GM12865 (cell line): ENCODE results near the gene ARMC10.
"Not testable (repeated sequence)": the region's sequence is repeated elsewhere in the genome, so short reads cannot be mapped to it uniquely, and the experiment has no call there.

Experiments
- DNase-seq: peaks from one replicate; pipeline ENCODE4 v3.0.0; 2010; ENCODE audit warnings: low read depth
- H3K4me3 ChIP-seq: 2 replicates; pipeline ENCODE4 v1.5.1; 2011; ENCODE audit warnings: mild to moderate bottlenecking, low read depth, low read length, control low read depth
- TF ChIP-seq, protein P1 (sequence below): IDR thresholded peaks from 2 replicates; pipeline ENCODE4 v1.5.1; 2011; ENCODE audit warnings: low read length, control low read depth, low read depth, inconsistent platforms; ENCODE audit not compliant: insufficient read depth; ENCODE audit errors: missing control alignments

ARMC10 gene

GRCh38 chr7:103074519-103075336 lies at the start of gene ARMC10, which contains the start of gene FBXL13:
Gene ARMC10, plus strand, starts transcription at chr7:103075140. Its CDS starts 133 bp downstream, at chr7:103075273.
Gene FBXL13, minus strand, starts transcription at chr7:103074796.
- H3K4me3 ChIP-seq, result peak within 1 kb of the TSS; percentile 73
- TF ChIP-seq, protein P1, sequence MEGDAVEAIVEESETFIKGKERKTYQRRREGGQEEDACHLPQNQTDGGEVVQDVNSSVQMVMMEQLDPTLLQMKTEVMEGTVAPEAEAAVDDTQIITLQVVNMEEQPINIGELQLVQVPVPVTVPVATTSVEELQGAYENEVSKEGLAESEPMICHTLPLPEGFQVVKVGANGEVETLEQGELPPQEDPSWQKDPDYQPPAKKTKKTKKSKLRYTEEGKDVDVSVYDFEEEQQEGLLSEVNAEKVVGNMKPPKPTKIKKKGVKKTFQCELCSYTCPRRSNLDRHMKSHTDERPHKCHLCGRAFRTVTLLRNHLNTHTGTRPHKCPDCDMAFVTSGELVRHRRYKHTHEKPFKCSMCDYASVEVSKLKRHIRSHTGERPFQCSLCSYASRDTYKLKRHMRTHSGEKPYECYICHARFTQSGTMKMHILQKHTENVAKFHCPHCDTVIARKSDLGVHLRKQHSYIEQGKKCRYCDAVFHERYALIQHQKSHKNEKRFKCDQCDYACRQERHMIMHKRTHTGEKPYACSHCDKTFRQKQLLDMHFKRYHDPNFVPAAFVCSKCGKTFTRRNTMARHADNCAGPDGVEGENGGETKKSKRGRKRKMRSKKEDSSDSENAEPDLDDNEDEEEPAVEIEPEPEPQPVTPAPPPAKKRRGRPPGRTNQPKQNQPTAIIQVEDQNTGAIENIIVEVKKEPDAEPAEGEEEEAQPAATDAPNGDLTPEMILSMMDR, result no peak
- DNase-seq, result peak; percentile 93

DNA sequence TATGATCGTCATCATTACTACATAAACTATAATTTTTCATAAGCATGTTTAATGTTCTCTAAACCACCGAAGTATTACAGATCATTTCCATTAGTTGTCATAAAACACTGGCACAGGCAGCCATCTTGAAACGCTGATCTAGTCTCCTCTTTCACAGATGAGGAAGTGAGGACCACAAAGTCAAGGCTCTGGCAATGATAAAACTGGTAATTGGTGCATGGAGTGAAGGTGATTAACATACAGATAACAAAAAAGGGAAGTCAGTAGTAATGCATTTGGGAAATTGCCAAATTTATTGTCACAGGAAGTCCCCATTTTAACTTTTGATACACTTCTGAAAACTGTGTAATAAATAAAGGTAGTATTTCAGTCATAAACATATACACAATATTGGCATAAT lies 49.6 kb upstream of the ARMC10 start:
- DNase-seq, result no peak
- TF ChIP-seq, protein P1, result no peak

DNA sequence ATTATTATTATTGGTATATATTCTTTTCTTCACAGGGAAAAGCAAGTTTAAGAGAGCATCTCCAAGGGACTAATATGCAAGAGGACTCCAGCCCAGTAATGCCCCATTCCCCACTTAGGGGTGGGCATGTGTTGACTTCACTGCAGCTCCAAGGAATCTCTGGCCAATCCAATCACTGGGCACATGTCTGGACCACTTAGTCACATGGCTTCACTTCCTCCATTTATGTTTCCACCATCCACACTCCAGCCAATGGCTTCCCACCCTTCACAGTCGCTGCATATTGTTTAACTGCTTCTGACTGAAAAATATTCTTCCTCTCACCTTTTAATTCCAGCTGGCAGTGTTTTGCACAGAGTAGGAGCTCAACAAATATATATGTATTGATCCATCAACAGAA lies 43.9 kb upstream of the ARMC10 start:
- DNase-seq, result no peak
- H3K4me3 ChIP-seq, result no peak overlapping the region
- TF ChIP-seq, protein P1, result no peak

More for the DNA sequence above, 49.6 kb upstream of the ARMC10 start:
- H3K4me3 ChIP-seq, result no peak overlapping the region

DNA sequence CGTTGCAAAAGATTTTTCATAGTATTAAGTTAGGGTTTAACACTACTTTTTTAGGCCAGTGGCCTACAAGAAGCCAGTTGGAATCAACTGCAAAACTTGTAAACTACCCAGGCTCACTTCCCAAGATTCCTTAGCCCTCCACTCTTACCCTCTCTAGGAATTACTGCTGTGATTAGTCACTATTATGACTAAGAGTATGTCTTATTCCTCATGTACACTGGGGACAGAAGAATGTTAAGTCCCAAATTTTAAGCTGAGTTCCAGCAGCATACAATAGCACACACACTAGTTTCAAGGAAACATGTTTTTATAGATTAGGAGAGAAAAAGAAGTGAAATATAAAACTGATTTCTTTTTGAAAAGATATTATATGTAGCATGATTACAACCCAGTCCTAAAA lies 43.2 kb upstream of the ARMC10 start:
- no peak for DNase-seq
- no peak overlapping the region for H3K4me3 ChIP-seq
- TF ChIP-seq, protein P1, result no peak

DNA sequence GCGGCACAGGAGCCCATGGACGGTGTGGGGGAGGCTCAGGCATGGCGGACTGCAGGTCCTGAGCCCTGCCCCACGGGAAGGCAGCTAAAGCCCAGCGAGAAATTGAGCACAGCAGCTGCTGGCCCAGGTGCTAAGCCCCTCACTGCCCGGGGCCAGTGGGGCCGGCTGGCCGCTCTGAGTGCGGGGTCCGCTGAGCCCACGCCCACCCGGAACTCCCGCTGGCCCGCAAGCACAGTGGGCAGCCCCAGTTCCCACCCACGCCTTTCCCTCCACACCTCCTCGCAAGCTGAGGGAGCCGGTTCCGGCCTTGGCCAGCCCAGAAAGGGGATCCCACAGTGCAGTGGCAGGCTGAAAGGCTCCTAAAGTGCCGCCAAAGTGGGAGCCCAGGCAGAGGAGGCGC lies 40.6 kb upstream of the ARMC10 start:
- not testable (repeated sequence) for H3K4me3 ChIP-seq

GRCh38 chr7:103037476-103037822 lies 37.5 kb upstream of the ARMC10 start:
- no peak overlapping the region for H3K4me3 ChIP-seq
- no peak for DNase-seq
- TF ChIP-seq, protein P1, result no peak

More for the DNA sequence above, 40.6 kb upstream of the ARMC10 start:
- not testable (repeated sequence) for DNase-seq

GRCh38 chr7:103037823-103038739 lies 36.9 kb upstream of the ARMC10 start:
- H3K4me3 ChIP-seq, DNase-seq: not testable (repeated sequence)

- H3K4me3 ChIP-seq, DNase-seq: not testable (repeated sequence)
Measured at GRCh38 chr7:103041815-103042214, 33.1 kb upstream of the ARMC10 start.
